ENCODE measurements around the gene KCNIP3.

Gene KCNIP3

GRCh38 chr2:95337829-95338228, 40.7 kb downstream of the KCNIP3 start:
- Histone ChIP-seq H3K4me3 (replicated peaks; ENCODE audit: insufficient read depth, low read length) (no peak overlapping the region), H3K27me3 (ENCODE audit: insufficient read depth, poor library complexity, severe bottlenecking) (no peaks in the 10 kb centered on the region), H3K27ac (replicated peaks) (no peak overlapping the region)
- no peak for DNase-seq (ENCODE audit: low read depth in 1 of 2, low spot score in 1 of 2)
- no peak for TF ChIP-seq SPI1 (IDR thresholded peaks at IDR 0.05; ENCODE audit: borderline replicate concordance, low read depth)
- no peak for TF ChIP-seq CTCF (IDR thresholded peaks at IDR 0.05; ENCODE audit: insufficient read depth, low read length)
- TF ChIP-seq GABPA (IDR thresholded peaks at IDR 0.05; ENCODE audit: low read depth), result no peak

GRCh38 chr2:95342556-95343320, 45.6 kb downstream of the KCNIP3 start:
- TF ChIP-seq REST (IDR thresholded peaks at IDR 0.05; ENCODE audit: insufficient replicate concordance, low read depth) (no peak), POLR2AphosphoS5 (IDR thresholded peaks at IDR 0.05; ENCODE audit: low read depth) (no peak), CTCF (IDR thresholded peaks at IDR 0.05; ENCODE audit: insufficient read depth, low read length) (no peak), GABPA (IDR thresholded peaks at IDR 0.05; ENCODE audit: low read depth) (no peak), SPI1 (IDR thresholded peaks at IDR 0.05; ENCODE audit: borderline replicate concordance, low read depth) (no peak)
- Histone ChIP-seq H3K4me3 (replicated peaks; ENCODE audit: insufficient read depth, low read length) (no peak overlapping the region), H3K27ac (replicated peaks) (no peak overlapping the region), H3K27me3 (ENCODE audit: insufficient read depth, poor library complexity, severe bottlenecking) (peaks cover 25% of the 10 kb centered on the region)
- DNase-seq (ENCODE audit: low read depth in 1 of 2, low spot score in 1 of 2), result no peak

- no peak for TF ChIP-seq POLR2AphosphoS5 (IDR thresholded peaks at IDR 0.05; ENCODE audit: low read depth)
- no peak for TF ChIP-seq SPI1 (IDR thresholded peaks at IDR 0.05; ENCODE audit: borderline replicate concordance, low read depth)
- TF ChIP-seq CTCF (IDR thresholded peaks at IDR 0.05; ENCODE audit: insufficient read depth, low read length), result no peak
- TF ChIP-seq GABPA (IDR thresholded peaks at IDR 0.05; ENCODE audit: low read depth), result no peak
- TF ChIP-seq REST (IDR thresholded peaks at IDR 0.05; ENCODE audit: insufficient replicate concordance, low read depth), result no peak
- no peak for DNase-seq (ENCODE audit: low read depth in 1 of 2, low spot score in 1 of 2)
- Histone ChIP-seq H3K4me3 (replicated peaks; ENCODE audit: insufficient read depth, low read length) (no peak overlapping the region), H3K27ac (replicated peaks) (no peak overlapping the region), H3K27me3 (ENCODE audit: insufficient read depth, poor library complexity, severe bottlenecking) (peaks cover 25% of the 10 kb centered on the region)
These were observed 46.5 kb downstream of the KCNIP3 start for GRCh38 chr2:95343429-95344214.
